ENCODE measurements around the gene SORT1.

GRCh38 chr1:109292364-109292763 lies 105.4 kb downstream of the SORT1 start:
- TF ChIP-seq POLR2A (IDR thresholded peaks at IDR 0.05) (no peak), CTCF (IDR thresholded peaks at IDR 0.05) (no peak)
